H1 (cell line): Measurements from ENCODE around the gene CPLANE2. TPM values are rescaled to one million over a fixed set of nuclear protein-coding genes. Genes with fewer than 3 reads are reported as not detected.

Experiments used
- CTCF ChIA-PET: fragments of 300-600 bp; sonication (Branson Sonifier 250); formaldehyde crosslinking; loops from one replicate; lab custom pipeline; 2021; ENCODE audit not compliant: partially characterized antibody; lab: Charles Lee
- POLR2A ChIA-PET: fragments of 300-600 bp; sonication (Branson Sonifier 250); formaldehyde crosslinking; loops from one replicate; lab custom pipeline; 2021; ENCODE audit warnings: inconsistent platforms; ENCODE audit not compliant: partially characterized antibody; lab: Charles Lee
- DNase-seq, 2 experiments: peaks; one replicate each; pipeline versions ENCODE4 v3.0.0 to v3.0.0-alpha.2; 2010 to 2022; ENCODE audit warnings: low spot score in 2 of 2, low read depth in 1 of 2, mixed read lengths in 1 of 2
- FAIRE-seq: peaks from 2 replicates; lab custom pipeline; 2011; peaks lifted over from hg19 to GRCh38; lab: Jason Lieb, UNC
- H2AFZ ChIP-seq: 2 replicates; pipeline ENCODE4 v1.8.1; 2012; ENCODE audit warnings: low read length, inconsistent platforms
- H2AK5ac ChIP-seq: 2 replicates; pipeline ENCODE4 v1.6.1; 2013; ENCODE audit warnings: low read depth, low read length
- H2BK120ac ChIP-seq: replicated peaks from 2 replicates; pipeline ENCODE3; 2013; ENCODE audit warnings: low read depth, low read length, inconsistent platforms
- H2BK12ac ChIP-seq: 2 replicates; pipeline ENCODE4 v1.6.1; 2013; ENCODE audit warnings: low read depth, low read length
- H2BK15ac ChIP-seq: 2 replicates; pipeline ENCODE4 v1.6.1; 2013; ENCODE audit warnings: low read length
- H2BK20ac ChIP-seq: 2 replicates; pipeline ENCODE4 v1.6.1; 2013; ENCODE audit warnings: low read length
- H2BK5ac ChIP-seq: 2 replicates; pipeline ENCODE4 v1.6.1; 2013; ENCODE audit warnings: low read depth, low read length
- H3K14ac ChIP-seq: 2 replicates; pipeline ENCODE4 v1.6.1; 2013; ENCODE audit warnings: inconsistent platforms; ENCODE audit not compliant: insufficient read length
- H3K18ac ChIP-seq: 2 replicates; pipeline ENCODE4 v1.6.1; 2013; ENCODE audit warnings: low read length; ENCODE audit errors: extremely low read depth
- H3K23ac ChIP-seq: 2 replicates; pipeline ENCODE4 v1.6.1; 2013; ENCODE audit warnings: inconsistent platforms; ENCODE audit not compliant: insufficient read length
- H3K23me2 ChIP-seq: 2 replicates; pipeline ENCODE4 v1.6.1; 2013; ENCODE audit warnings: low read depth, low read length
- H3K27ac ChIP-seq: 2 replicates; pipeline ENCODE4 v1.6.1; 2011; ENCODE audit warnings: low read depth, low read length, inconsistent platforms
- H3K27me3 ChIP-seq, 4 experiments: replicated peaks in 1 of 4; 1 replicate in 1 of 4; 2 replicates in 3 of 4; pipeline versions ENCODE4 v1.6.1 to v1.8.1; 2011 to 2013; ENCODE audit warnings: low read length in 3 of 4, mild to moderate bottlenecking in 3 of 4, inconsistent platforms in 2 of 4, mixed read lengths in 2 of 4, moderate library complexity in 1 of 4; ENCODE audit not compliant: control insufficient read depth in 3 of 4, insufficient read depth in 3 of 4; ENCODE audit errors: extremely low read depth in 1 of 4
- H3K36me3 ChIP-seq, 4 experiments: 2 replicates each; pipeline versions ENCODE4 v1.6.1 to v1.8.1; 2011 to 2013; ENCODE audit warnings: mild to moderate bottlenecking in 4 of 4, low read length in 3 of 4, moderate library complexity in 2 of 4, control low read depth in 1 of 4, inconsistent platforms in 1 of 4; ENCODE audit not compliant: insufficient read depth in 4 of 4, control insufficient read depth in 2 of 4
- H3K4ac ChIP-seq: replicated peaks from 2 replicates; pipeline ENCODE3; 2013; ENCODE audit warnings: low read length, low read depth, mixed read lengths, inconsistent platforms; ENCODE audit not compliant: insufficient read length
- H3K4me1 ChIP-seq, 4 experiments: replicated peaks in 1 of 4; 1 replicate in 1 of 4; 2 replicates in 3 of 4; pipeline versions ENCODE4 v1.6.1 to v1.8.1; 2011 to 2013; ENCODE audit warnings: low read length in 3 of 4, inconsistent platforms in 2 of 4, mixed read lengths in 1 of 4; ENCODE audit not compliant: insufficient read depth in 4 of 4, control insufficient read depth in 3 of 4
- H3K4me2 ChIP-seq, 2 experiments: 2 replicates each; pipeline versions ENCODE4 v1.6.1 to v1.8.1; 2011 to 2013; ENCODE audit warnings: low read depth in 2 of 2, low read length in 2 of 2, control low read depth in 1 of 2, inconsistent platforms in 1 of 2, mild to moderate bottlenecking in 1 of 2; ENCODE audit not compliant: insufficient read depth in 1 of 2
- H3K4me3 ChIP-seq, 4 experiments: fragments of 200-600, 300-600 bp in 1 of 4; sonication (generic), shearing (Covaris generic), sonication (Bioruptor Twin) in 1 of 4; 2 replicates each; pipeline versions ENCODE4 v1.5.1 to v1.8.1; 2011 to 2016; ENCODE audit warnings: low read length in 4 of 4, low read depth in 3 of 4, control low read depth in 2 of 4, inconsistent platforms in 2 of 4, mild to moderate bottlenecking in 2 of 4, mixed read lengths in 1 of 4, moderate library complexity in 1 of 4; ENCODE audit not compliant: insufficient read depth in 2 of 4; ENCODE audit errors: extremely low read depth in 1 of 4
- H3K56ac ChIP-seq: replicated peaks from 2 replicates; pipeline ENCODE3; 2013; ENCODE audit warnings: low read depth, mild to moderate bottlenecking, mixed read lengths, low read length, inconsistent platforms; ENCODE audit not compliant: insufficient read length
- H3K79me1 ChIP-seq: 2 replicates; pipeline ENCODE4 v1.6.1; 2013; ENCODE audit warnings: low read depth, low read length, control low read depth
- H3K79me2 ChIP-seq, 2 experiments: 2 replicates each; pipeline versions ENCODE4 v1.6.1 to v1.8.1; 2012 to 2013; ENCODE audit warnings: low read length in 2 of 2, mild to moderate bottlenecking in 2 of 2, inconsistent platforms in 1 of 2; ENCODE audit not compliant: insufficient read depth in 2 of 2, control insufficient read depth in 1 of 2
- H3K9ac ChIP-seq, 4 experiments: replicated peaks in 1 of 4; 1 replicate in 1 of 4; 2 replicates in 3 of 4; pipeline versions ENCODE4 v1.6.1 to v1.8.1; 2011 to 2013; ENCODE audit warnings: low read depth in 3 of 4, low read length in 3 of 4, control low read depth in 2 of 4, mild to moderate bottlenecking in 2 of 4, moderate library complexity in 2 of 4, inconsistent platforms in 1 of 4; ENCODE audit errors: extremely low read depth in 1 of 4
- H3K9me3 ChIP-seq, 2 experiments: 2 replicates each; pipeline versions ENCODE4 v1.6.1 to v1.8.1; 2012 to 2013; ENCODE audit warnings: mild to moderate bottlenecking in 2 of 2, moderate library complexity in 2 of 2, control low read depth in 1 of 2, inconsistent platforms in 1 of 2, low read depth in 1 of 2, low read length in 1 of 2, mixed read lengths in 1 of 2; ENCODE audit not compliant: insufficient read depth in 2 of 2
- H4K20me1 ChIP-seq, 2 experiments: replicated peaks in 1 of 2; 2 replicates each; pipeline versions ENCODE3 to v1.8.1; 2011 to 2013; ENCODE audit warnings: inconsistent platforms in 2 of 2, low read length in 2 of 2, mild to moderate bottlenecking in 1 of 2; ENCODE audit not compliant: insufficient read depth in 2 of 2, control insufficient read depth in 1 of 2
- H4K5ac ChIP-seq: 2 replicates; pipeline ENCODE4 v1.6.1; 2013; ENCODE audit warnings: low read length, low read depth, mixed read lengths, inconsistent platforms; ENCODE audit not compliant: insufficient read length
- H4K8ac ChIP-seq: 2 replicates; pipeline ENCODE4 v1.8.0; 2013; ENCODE audit warnings: mild to moderate bottlenecking, moderate library complexity, low read length, inconsistent platforms; ENCODE audit not compliant: insufficient read depth; ENCODE audit errors: extremely low read depth
- H4K91ac ChIP-seq: replicated peaks from 2 replicates; pipeline ENCODE3; 2013; ENCODE audit warnings: low read length, mixed read lengths, inconsistent platforms; ENCODE audit not compliant: insufficient read length
- CEBPB ChIP-seq: IDR thresholded peaks from 2 replicates; pipeline ENCODE4 v1.6.1; 2012; ENCODE audit warnings: low read depth, low read length
- HDAC2 ChIP-seq, 2 experiments: fragments of 300-600 bp in 1 of 2; sonication (generic) in 1 of 2; IDR thresholded peaks; 2 replicates each; pipeline ENCODE4 v1.6.1; 2011 to 2012; ENCODE audit warnings: low read depth in 2 of 2, low read length in 2 of 2, mild to moderate bottlenecking in 2 of 2, moderate library complexity in 2 of 2, borderline replicate concordance in 1 of 2, inconsistent platforms in 1 of 2
- HDAC6 ChIP-seq: IDR thresholded peaks from one replicate; pipeline ENCODE4 v1.7.1; 2012; ENCODE audit warnings: low read depth, mild to moderate bottlenecking, inconsistent platforms, low read length, moderate library complexity
- RBBP5 ChIP-seq: IDR thresholded peaks from 2 replicates; pipeline ENCODE4 v1.7.1; 2012; ENCODE audit warnings: low read depth, mild to moderate bottlenecking, inconsistent platforms, low read length, moderate library complexity, borderline replicate concordance
- RFX5 ChIP-seq: IDR thresholded peaks from 2 replicates; pipeline ENCODE4 v1.6.1; 2011; ENCODE audit warnings: low read depth, low read length, improper control_type of control experiment, borderline replicate concordance
- RNF2 ChIP-seq: fragments of 200-900, 300-1000 bp; sonication (generic); IDR thresholded peaks from 2 replicates; pipeline ENCODE4 v1.7.1; 2016; ENCODE audit warnings: borderline replicate concordance, low read depth, mild to moderate bottlenecking, antibody characterized with exemption, low read length; ENCODE audit not compliant: poor library complexity, severe bottlenecking; ENCODE audit errors: missing control alignments
- SAP30 ChIP-seq: fragments of 300-600 bp; sonication (generic); IDR thresholded peaks from 2 replicates; pipeline ENCODE4 v1.7.1; 2012; ENCODE audit warnings: low read length, moderate library complexity, mild to moderate bottlenecking, inconsistent platforms; ENCODE audit not compliant: insufficient read depth, insufficient replicate concordance
- SIN3A ChIP-seq, 2 experiments: IDR thresholded peaks in 1 of 2; conservative IDR thresholded peaks in 1 of 2; 2 replicates each; pipeline ENCODE4 v1.6.1; 2011 to 2012; ENCODE audit warnings: low read length in 2 of 2, improper control_type of control experiment in 1 of 2, low read depth in 1 of 2, mild to moderate bottlenecking in 1 of 2
- TCF12 ChIP-seq: IDR thresholded peaks from 2 replicates; pipeline ENCODE4 v1.6.1; 2011; ENCODE audit warnings: low read depth, mild to moderate bottlenecking, low read length
- WGBS, 2 experiments: shearing (Covaris generic) in 1 of 2; methylation state at CpG; one replicate each; pipeline versions ENCODE4 v1.1.6 to v1.1.7; 2013 to 2015; ENCODE audit warnings: low lambda C conversion rate in 2 of 2, mixed read lengths in 2 of 2, inconsistent platforms in 1 of 2, low coverage in 1 of 2, missing lambda C conversion rate in 1 of 2; ENCODE audit not compliant: insufficient replicate concordance in 2 of 2, insufficient coverage in 1 of 2, insufficient read length in 1 of 2; ENCODE audit errors: extremely low coverage in 1 of 2, missing lambda C conversion rate in 1 of 2; 5-methylcytosine and 5-hydroxymethylcytosine counted together
- polyA plus RNA-seq, 7 experiments: library from polyadenylated mRNA; depleted of rRNA in 3 of 7; stranded (reverse) in 5 of 7; unstranded in 2 of 7; fragments of >200 nt in 5 of 7; fragments of 200-250 nt in 2 of 7; gene quantifications; 1 replicate in 5 of 7; 2 replicates in 1 of 7; 4 replicates in 1 of 7; pipeline versions ENCODE4 v1.2.1 to v1.2.3, GENCODE V29; 2011 to 2013; ENCODE audit warnings: missing spikeins in 2 of 7, mixed read lengths in 2 of 7
- total RNA-seq: library from RNA; stranded (reverse); fragmentation: NEBNext Ultra II Directional; extraction: Animal tissue kit (Norgen Biotek cat#: 25700); gene quantifications from 2 replicates; pipeline ENCODE4 v1.2.1, GENCODE V29; 2021

The CPLANE2 gene
- total and polyA plus RNA-seq, 2 of the 8 experiments (the other 6 are each of a cell fraction or from before 2014, with no cell fraction given): 2.3 to 2.5 TPM

DNA sequence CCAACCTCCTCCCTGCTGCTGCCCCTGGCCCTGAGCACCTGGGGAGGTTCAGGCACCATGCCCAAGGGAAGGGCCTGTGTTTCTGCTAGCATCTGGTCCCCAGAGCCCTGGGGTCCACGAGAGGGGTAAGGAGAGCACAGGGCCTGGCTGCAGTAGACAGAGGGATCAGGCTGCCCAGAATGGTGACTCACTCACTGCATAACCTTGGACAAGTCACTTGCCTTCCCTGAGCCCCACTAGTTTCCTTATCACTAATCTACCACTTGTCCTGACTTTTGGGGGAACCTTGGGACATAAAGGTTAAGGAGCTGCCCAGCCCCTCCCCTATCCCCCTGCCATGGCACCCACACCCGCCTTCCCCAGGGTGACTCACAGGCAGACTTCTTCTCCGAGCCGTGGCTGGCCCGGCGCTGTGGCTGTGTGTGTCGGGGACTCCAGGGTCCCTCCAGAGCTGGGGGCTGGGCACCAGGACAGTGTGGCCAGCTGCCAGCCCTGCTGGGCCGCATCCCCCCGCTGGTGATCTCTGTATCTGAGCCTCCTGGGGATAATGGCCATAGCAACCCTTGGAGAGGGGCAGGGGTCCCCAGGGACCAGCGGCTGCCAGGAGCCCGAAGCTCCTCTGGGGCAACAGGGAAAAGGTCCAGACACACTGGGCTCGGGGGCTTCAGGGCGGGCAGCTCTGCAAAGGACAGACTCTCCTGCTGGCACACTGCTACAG lies 28.6 kb downstream of the CPLANE2 start:
- H3K23me2 ChIP-seq: peaks cover 17% of the 10 kb centered on the region
- TF ChIP-seq SIN3A (conservative IDR thresholded peaks at IDR 0.05 in 1 of 2, IDR thresholded peaks at IDR 0.05 in 1 of 2; ENCODE audit: low read depth in 1 of 2, low read length in 2 of 2) (no peak), RFX5 (no peak), RBBP5 (no peak), SAP30 (no peak), CEBPB (no peak), HDAC2 (IDR thresholded peaks at IDR 0.05; ENCODE audit: borderline replicate concordance in 1 of 2, low read depth in 2 of 2, low read length in 2 of 2) (no peak), RNF2 (no peak), TCF12 (no peak), HDAC6 (no peak)

More for the DNA sequence above, 28.6 kb downstream of the CPLANE2 start:
- no peak overlapping the region for H4K5ac ChIP-seq
- no peak overlapping the region for H3K9ac ChIP-seq
- no peak for FAIRE-seq
- ChIA-PET CTCF (interaction anchor here (0.9 to 2.1 kb wide), 4 partner anchors 8 to 126 kb away, joined by 3 to 7 read pairs (median 6); no protein-coding TSS in a partner anchor), POLR2A (interaction anchor here (0.8 to 1.8 kb wide), 6 partner anchors 9 to 232 kb away, joined by 3 to 5 read pairs (median 4); partner anchors contain the start of gene NECAP2)
- WGBS, 2 experiments: 92% methylated on average over 10 of the region's 13 CpGs; no CpG with 5 or more reads in 1 of the 2 experiments
- H4K8ac ChIP-seq: peak overlapping the region; percentile 82; the same call in 1 of the 2 replicates
- no peak overlapping the region for H3K14ac ChIP-seq
- H3K4me1 ChIP-seq: peaks cover 9 to 46% (median 29%) of the 10 kb centered on the region in 4 experiments
- no peaks in the 10 kb centered on the region for H3K27me3 ChIP-seq
- H4K91ac ChIP-seq: no peak overlapping the region
- peaks cover 5 to 33% of the 10 kb centered on the region in 2 experiments; a peak in 3 of 4 replicates for H3K79me2 ChIP-seq
- no peak overlapping the region for H3K4me3 ChIP-seq
- H3K79me1 ChIP-seq: peaks cover 11% of the 10 kb centered on the region
- H2AFZ ChIP-seq: no peak overlapping the region
- H2BK20ac ChIP-seq: no peak overlapping the region
- no peaks in the 10 kb centered on the region for H3K9me3 ChIP-seq
- H3K27ac ChIP-seq: no peak overlapping the region
- no peak overlapping the region for H3K4ac ChIP-seq
- peak overlapping the region; percentile 81; the same call in 1 of the 2 replicates for H2BK15ac ChIP-seq
- H3K36me3 ChIP-seq: peaks cover 5 to 11% (median 9%) of the 10 kb centered on the region in 4 experiments; a peak in 6 of 8 replicates
- H2BK12ac ChIP-seq: peak overlapping the region; percentile 75; the same call in 1 of the 2 replicates
- DNase-seq: no peak
- H3K4me2 ChIP-seq: peak overlapping the region in 1 of 2 experiments; percentile 91; a peak in 2 of 4 replicates
- H3K23ac ChIP-seq: no peak overlapping the region
- no peak overlapping the region for H2BK120ac ChIP-seq
- no peak overlapping the region for H3K18ac ChIP-seq
- no peak overlapping the region for H3K56ac ChIP-seq
- H4K20me1 ChIP-seq: peaks cover 2 to 4% of the 10 kb centered on the region in 2 experiments
- H2AK5ac ChIP-seq: no peak overlapping the region
- peak overlapping the region; percentile 32; the same call in 1 of the 2 replicates for H2BK5ac ChIP-seq
